ENCODE measurements around the gene SELENOF.

DNA sequence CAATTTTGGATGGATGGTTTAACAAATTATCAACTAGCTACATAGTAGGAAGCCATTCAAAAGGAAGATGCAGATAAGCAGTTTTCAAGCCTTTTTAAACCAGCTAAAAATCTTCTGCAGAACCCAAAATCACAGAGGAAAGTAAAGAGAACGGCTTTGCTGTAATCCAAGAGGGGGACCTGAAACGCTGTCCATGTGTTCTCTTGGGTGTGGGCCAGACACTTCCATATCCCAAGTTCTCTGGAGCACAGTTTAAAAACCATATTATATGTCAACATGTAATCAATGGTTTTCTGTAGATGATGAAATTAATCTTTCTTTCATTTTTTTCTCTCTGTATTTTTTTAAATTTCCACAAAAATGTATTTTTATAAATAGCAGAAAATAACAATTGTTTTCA lies 90.5 kb downstream of the SELENOF start:
- no peak for TF ChIP-seq POLR2A (IDR thresholded peaks at IDR 0.05)
- TF ChIP-seq, protein P1, sequence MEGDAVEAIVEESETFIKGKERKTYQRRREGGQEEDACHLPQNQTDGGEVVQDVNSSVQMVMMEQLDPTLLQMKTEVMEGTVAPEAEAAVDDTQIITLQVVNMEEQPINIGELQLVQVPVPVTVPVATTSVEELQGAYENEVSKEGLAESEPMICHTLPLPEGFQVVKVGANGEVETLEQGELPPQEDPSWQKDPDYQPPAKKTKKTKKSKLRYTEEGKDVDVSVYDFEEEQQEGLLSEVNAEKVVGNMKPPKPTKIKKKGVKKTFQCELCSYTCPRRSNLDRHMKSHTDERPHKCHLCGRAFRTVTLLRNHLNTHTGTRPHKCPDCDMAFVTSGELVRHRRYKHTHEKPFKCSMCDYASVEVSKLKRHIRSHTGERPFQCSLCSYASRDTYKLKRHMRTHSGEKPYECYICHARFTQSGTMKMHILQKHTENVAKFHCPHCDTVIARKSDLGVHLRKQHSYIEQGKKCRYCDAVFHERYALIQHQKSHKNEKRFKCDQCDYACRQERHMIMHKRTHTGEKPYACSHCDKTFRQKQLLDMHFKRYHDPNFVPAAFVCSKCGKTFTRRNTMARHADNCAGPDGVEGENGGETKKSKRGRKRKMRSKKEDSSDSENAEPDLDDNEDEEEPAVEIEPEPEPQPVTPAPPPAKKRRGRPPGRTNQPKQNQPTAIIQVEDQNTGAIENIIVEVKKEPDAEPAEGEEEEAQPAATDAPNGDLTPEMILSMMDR (IDR thresholded peaks at IDR 0.05) = no peak
